OCI-LY3 (cell line): Measurements from ENCODE around the gene MPC1.

ENCODE experiments used
- H2AFZ ChIP-seq: fragments of 200-600, 300-600 bp; shearing (Covaris generic); 2 replicates; pipeline ENCODE4 v1.6.0; 2014; ENCODE audit warnings: antibody characterized with exemption, low read depth, low read length
- H3K27ac ChIP-seq: fragments of 200-600, 300-600 bp; sonication (generic); 2 replicates; pipeline ENCODE4 v1.5.1; 2014; ENCODE audit warnings: mild to moderate bottlenecking, low read length, moderate library complexity, mixed read lengths
- H3K27me3 ChIP-seq: fragments of 200-600, 300-600 bp; sonication (generic); 2 replicates; pipeline ENCODE4 v1.6.1; 2014; ENCODE audit warnings: low read depth, low read length, mixed read lengths
- H3K36me3 ChIP-seq: fragments of 200-600, 300-600 bp; sonication (generic); replicated peaks from 2 replicates; pipeline ENCODE3; 2014; ENCODE audit warnings: low read depth, low read length, mixed read lengths
- H3K4me1 ChIP-seq: fragments of 300-600, 200-600 bp; sonication (generic); 2 replicates; pipeline ENCODE4 v1.6.1; 2014; ENCODE audit warnings: low read length, mixed read lengths
- H3K4me2 ChIP-seq: fragments of 200-600, 300-600 bp; sonication (generic); 2 replicates; pipeline ENCODE4 v1.6.1; 2014; ENCODE audit warnings: low read length, mixed read lengths
- H3K4me3 ChIP-seq: fragments of 300-600, 200-600 bp; sonication (generic); 2 replicates; pipeline ENCODE4 v1.5.1; 2014; ENCODE audit warnings: antibody characterized with exemption, mild to moderate bottlenecking, low read length, moderate library complexity
- H3K79me2 ChIP-seq: fragments of 300-600, 200-600 bp; shearing (Covaris generic); 2 replicates; pipeline ENCODE4 v1.6.1; 2014; ENCODE audit warnings: mild to moderate bottlenecking, low read length, mixed read lengths
- H3K9ac ChIP-seq: fragments of 300-600, 200-600 bp; shearing (Covaris generic); 2 replicates; pipeline ENCODE4 v1.6.0; 2014; ENCODE audit warnings: mild to moderate bottlenecking, low read length, moderate library complexity
- H3K9me3 ChIP-seq: fragments of 200-600, 300-600 bp; shearing (Covaris generic); 2 replicates; pipeline ENCODE4 v1.6.1; 2014; ENCODE audit warnings: low read length, mixed read lengths; ENCODE audit not compliant: insufficient read depth
- H4K20me1 ChIP-seq: fragments of 200-600, 300-600 bp; sonication (generic); 2 replicates; pipeline ENCODE4 v1.6.1; 2016; ENCODE audit warnings: low read length, mixed read lengths; ENCODE audit not compliant: insufficient read depth
- EZH2phosphoT487 ChIP-seq: fragments of 200-600 bp; shearing (Covaris generic); IDR thresholded peaks from 2 replicates; pipeline ENCODE4 v1.6.1; 2018; ENCODE audit warnings: antibody characterized with exemption, mixed run types, low read depth
- TF ChIP-seq, protein P1 (sequence below): fragments of 200-600, 300-600 bp; sonication (generic); IDR thresholded peaks from 2 replicates; pipeline ENCODE4 v1.5.1; 2014; ENCODE audit warnings: antibody characterized with exemption, low read length, low read depth

MPC1 gene

DNA sequence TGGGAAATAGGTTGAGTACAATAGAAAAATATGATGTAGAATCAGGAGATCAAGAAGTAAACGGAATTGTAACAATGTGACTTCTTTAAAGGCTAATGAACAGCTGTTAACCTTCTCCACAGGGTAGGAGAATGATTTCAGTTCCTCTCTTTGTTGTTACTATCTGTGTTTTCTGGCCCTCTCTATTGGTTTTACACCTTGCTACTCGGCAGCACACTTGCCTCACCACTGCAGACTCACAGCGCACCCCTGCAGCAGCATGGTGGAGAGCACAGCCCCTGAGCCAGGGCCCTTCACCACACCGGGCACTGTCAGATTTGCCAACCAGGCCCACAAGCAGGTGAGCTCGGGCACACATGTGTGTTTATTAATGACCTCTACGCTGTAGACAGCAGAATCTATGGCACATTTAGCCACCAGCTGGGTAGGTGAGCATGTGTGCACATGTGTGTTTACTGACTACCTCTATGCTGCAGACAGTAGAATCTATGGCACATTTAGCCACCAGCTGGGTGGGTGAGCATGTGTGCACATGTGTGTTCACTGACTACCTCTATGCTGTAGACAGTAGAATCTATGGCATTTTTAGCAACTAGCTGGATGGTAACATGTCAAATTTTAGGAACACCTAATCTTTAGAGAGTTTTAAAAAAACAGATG is 57.2 kb downstream of the MPC1 start:
- H3K27me3 ChIP-seq: no peaks in the 10 kb centered on the region
- TF ChIP-seq, protein P1, sequence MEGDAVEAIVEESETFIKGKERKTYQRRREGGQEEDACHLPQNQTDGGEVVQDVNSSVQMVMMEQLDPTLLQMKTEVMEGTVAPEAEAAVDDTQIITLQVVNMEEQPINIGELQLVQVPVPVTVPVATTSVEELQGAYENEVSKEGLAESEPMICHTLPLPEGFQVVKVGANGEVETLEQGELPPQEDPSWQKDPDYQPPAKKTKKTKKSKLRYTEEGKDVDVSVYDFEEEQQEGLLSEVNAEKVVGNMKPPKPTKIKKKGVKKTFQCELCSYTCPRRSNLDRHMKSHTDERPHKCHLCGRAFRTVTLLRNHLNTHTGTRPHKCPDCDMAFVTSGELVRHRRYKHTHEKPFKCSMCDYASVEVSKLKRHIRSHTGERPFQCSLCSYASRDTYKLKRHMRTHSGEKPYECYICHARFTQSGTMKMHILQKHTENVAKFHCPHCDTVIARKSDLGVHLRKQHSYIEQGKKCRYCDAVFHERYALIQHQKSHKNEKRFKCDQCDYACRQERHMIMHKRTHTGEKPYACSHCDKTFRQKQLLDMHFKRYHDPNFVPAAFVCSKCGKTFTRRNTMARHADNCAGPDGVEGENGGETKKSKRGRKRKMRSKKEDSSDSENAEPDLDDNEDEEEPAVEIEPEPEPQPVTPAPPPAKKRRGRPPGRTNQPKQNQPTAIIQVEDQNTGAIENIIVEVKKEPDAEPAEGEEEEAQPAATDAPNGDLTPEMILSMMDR: no peak
- TF ChIP-seq EZH2phosphoT487: no peak
- H3K4me3 ChIP-seq: no peak overlapping the region
- H3K27ac ChIP-seq: no peak overlapping the region
- no peaks in the 10 kb centered on the region for H3K9me3 ChIP-seq
- peaks cover 6% of the 10 kb centered on the region; the same call in 1 of the 2 replicates for H3K4me1 ChIP-seq
- no peak overlapping the region for H2AFZ ChIP-seq
- no peak overlapping the region for H3K9ac ChIP-seq
- H4K20me1 ChIP-seq: no peaks in the 10 kb centered on the region
- no peaks in the 10 kb centered on the region for H3K36me3 ChIP-seq
- no peak overlapping the region for H3K4me2 ChIP-seq
- peaks cover 21% of the 10 kb centered on the region for H3K79me2 ChIP-seq

- no peak overlapping the region for H3K4me2 ChIP-seq
- H3K79me2 ChIP-seq: peaks cover under 1% of the 10 kb centered on the region; the same call in 1 of the 2 replicates
- no peak overlapping the region for H3K4me3 ChIP-seq
- no peaks in the 10 kb centered on the region for H3K27me3 ChIP-seq
- no peaks in the 10 kb centered on the region for H3K9me3 ChIP-seq
- H3K9ac ChIP-seq: no peak overlapping the region
- H3K27ac ChIP-seq: no peak overlapping the region
- no peak overlapping the region for H2AFZ ChIP-seq
- no peaks in the 10 kb centered on the region for H3K36me3 ChIP-seq
- peaks cover 6% of the 10 kb centered on the region; the same call in 1 of the 2 replicates for H3K4me1 ChIP-seq
- H4K20me1 ChIP-seq: no peaks in the 10 kb centered on the region
- TF ChIP-seq, protein P1: no peak
- TF ChIP-seq EZH2phosphoT487: no peak
Measured at GRCh38 chr6:166323395-166323794, 59.3 kb downstream of the MPC1 start.

DNA sequence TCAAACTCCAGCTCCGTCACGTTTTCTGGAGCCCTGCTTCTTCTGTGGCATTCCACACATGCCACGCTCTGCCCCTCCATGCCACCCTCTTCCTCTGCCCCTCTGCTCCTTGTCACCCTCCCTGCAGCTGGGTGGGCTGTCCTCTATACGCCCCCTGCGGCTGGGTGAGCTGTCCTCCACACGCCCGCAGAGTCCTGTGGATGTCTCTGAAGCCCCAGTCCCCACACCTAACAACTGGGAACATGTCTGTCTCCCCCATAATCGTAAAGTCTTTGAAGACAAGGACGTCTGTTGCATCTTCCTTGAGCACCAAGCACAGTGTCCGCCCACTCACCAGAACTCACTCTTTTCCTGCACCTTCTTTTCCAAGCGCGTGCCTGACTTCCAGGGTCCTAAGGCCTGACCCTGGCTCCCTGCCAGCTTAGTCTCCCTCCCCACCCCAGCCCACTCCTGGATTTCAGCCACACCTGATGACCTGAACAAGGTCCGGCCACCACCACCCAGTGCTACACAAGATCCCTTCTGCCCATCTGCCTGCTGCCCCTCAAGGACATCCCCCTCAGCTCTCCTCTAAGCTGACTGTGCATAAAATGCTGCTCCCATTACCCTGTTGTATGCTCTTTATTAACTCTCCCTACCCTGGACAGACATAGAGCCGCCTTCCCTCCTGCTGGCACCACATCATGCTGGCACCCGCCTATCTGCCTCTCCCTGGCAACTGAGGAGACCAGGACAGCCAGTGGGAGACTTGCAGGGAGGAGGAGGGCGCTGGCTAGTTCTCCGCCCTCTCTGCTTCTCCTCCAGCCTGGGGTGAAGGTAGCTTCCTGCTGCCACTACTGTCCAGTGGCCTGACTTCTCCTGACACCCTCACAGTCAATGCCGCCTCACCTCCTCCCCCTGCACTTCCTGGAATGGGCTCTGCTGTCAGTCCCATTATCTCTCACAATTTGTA is 63.8 kb downstream of the MPC1 start:
- Histone ChIP-seq H3K27ac (no peak overlapping the region), H3K27me3 (no peaks in the 10 kb centered on the region), H3K9me3 (no peaks in the 10 kb centered on the region), H3K4me3 (no peak overlapping the region), H4K20me1 (no peaks in the 10 kb centered on the region), H3K9ac (no peak overlapping the region), H3K4me2 (no peak overlapping the region), H3K36me3 (no peaks in the 10 kb centered on the region), H3K4me1 (no peaks in the 10 kb centered on the region), H2AFZ (no peak overlapping the region), H3K79me2 (no peaks in the 10 kb centered on the region)
- no peak for TF ChIP-seq EZH2phosphoT487
- TF ChIP-seq, protein P1: no peak

DNA sequence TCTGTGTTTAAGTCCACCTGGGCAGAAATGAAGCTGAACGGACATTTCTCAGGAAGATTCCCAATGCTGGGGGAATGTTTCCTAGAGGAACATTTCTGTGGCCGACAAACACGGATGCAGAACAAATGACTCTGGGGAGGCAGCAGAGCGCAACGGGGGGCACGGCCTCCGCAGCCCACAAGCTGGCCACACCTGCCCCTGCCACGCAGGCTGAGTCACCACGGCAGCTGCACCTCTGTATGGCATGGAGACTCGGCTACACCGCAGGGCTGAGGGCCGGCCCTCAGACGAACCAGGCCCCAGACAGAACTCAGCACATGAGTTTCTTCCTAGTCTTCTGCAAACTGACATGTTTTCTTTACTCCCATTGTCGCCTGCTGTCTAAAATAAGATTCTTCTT is 64.5 kb downstream of the MPC1 start:
- no peaks in the 10 kb centered on the region for H3K36me3 ChIP-seq
- H2AFZ ChIP-seq: no peak overlapping the region
- no peak overlapping the region for H3K4me3 ChIP-seq
- H3K9me3 ChIP-seq: no peaks in the 10 kb centered on the region
- H3K4me1 ChIP-seq: no peaks in the 10 kb centered on the region
- no peaks in the 10 kb centered on the region for H3K27me3 ChIP-seq
- no peaks in the 10 kb centered on the region for H4K20me1 ChIP-seq
- TF ChIP-seq, protein P1: no peak
- no peak for TF ChIP-seq EZH2phosphoT487
- no peaks in the 10 kb centered on the region for H3K79me2 ChIP-seq
- H3K4me2 ChIP-seq: no peak overlapping the region
- H3K9ac ChIP-seq: no peak overlapping the region
- H3K27ac ChIP-seq: no peak overlapping the region
